Stimulated activated CD8-positive, alpha-beta memory T cell treated with anti-CD3 and anti-CD28 coated beads, Interleukin-7, amount 100 ng/mL, for 1 hour (primary cell): ENCODE results near the gene GLIS1.

Experiments used
- DNase-seq, 2 donors: peaks; one replicate each; pipeline ENCODE4 v3.0.0-alpha.2; 2020; ENCODE audit warnings: low read depth in 2 of 2

GLIS1 gene

DNA sequence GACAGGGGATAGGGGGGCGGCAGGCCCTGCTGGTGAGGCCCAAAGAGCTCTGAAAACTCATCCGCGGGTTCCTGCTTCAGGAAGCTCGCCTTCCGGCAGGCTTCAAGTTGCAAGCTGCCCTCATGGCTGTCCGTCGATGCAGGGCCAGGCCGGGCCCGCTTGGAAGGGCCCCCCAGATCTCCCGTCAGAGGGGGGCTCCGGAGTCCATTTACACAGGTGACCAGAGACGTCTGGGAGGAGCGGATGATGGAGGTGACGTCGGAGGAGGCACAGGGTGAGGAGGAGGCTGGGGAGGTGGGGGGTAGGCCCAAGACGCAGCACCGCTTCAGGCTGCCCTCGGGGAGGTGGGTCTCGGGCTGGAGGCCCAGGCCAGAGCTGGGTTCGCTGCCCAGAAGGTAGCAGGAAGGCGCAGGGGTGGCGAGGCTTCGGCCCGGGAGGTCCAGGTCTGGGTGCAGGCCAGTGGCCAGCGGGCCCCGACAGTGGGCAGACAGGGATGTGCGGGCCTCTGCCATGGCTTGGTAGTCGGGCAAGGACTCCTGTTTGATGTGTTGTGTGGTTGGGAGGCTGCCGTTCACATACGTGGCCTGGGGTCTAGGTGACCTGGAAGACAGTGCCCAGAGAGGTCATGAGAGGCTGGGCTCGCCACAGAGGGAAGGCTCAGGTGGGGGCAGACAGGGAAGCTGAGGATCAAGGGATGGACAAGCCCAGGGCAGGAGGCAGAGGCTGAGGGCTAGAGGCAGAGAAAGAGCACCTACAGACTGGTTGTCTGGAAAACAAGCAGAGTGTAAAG lies 144.4 kb downstream of the GLIS1 start:
- DNase-seq: no peak

DNA sequence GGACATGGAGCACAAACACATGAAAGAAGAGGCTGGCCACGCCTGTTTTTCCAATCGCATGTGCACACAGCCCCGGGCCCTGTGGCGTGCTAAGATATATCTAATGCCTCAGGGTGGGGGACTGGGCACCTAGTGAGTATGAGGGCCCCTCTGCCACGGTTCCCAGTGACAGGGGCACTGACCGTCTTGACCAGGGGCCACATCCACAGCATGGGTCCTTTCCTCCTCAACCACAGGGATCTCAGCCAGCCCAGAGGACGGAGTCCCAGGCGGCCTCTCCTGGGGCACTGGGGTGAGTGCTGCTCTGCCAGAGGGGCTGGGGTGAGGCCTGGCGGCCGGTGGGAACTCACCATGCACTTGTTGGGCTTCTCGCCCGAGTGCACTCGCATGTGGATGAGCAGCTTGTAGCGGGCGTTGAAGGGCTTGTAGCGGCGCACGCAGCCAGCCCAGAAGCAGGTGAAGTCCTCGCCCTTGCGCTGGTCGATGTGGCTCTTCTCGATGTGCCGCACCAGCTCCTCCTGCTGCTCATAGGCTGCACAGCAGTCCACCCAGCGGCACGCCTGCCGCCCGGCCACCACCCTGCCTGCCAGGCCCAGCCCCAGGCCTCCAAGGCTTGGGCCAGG lies 145.1 kb downstream of the GLIS1 start:
- no peak for DNase-seq

GRCh38 chr1:53592985-53593757 lies 145.8 kb downstream of the GLIS1 start:
- DNase-seq: no peak

DNA sequence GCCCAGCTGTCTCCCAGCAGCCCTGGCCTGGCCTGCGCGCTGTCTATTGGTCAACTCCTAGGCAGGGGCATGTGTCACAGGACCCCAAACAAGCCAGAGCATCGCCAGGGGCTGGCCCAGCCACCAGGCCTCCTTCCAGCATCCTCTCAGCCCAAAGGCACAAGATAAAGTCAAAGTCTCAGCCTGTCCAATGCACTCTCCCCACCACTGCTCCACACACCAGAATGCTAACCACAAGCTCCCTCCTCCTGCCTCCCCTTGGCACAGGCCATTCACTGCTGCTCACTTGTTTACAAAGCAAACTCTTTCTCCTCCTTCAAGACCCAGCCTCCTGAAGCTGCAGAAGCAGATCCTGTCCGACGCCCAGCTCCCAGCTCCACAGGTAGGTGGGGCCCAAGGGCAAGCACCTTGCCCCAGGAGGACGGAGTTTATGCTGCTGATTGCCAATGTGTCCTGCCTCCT lies 146.4 kb downstream of the GLIS1 start:
- no peak for DNase-seq

DNA sequence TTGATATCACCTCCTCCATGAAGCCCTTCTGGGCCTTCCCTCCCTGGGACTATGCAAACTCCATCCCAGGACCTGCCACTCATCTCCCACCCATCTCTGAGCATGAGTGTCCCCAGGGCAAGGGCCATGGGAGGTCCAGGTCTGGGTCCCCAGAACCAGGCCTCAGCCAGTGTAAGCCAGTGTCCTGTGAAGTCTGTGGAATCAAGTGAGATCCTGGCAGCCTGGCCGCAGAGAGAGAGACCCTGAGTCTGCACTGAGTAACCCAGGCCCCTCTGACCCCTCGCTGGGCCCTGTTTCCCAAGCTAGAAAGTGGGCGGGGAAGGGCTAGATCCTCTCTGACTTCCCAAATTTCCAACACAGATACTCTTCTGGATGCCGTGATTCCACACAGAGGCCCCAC lies 147.0 kb downstream of the GLIS1 start:
- DNase-seq: no peak

DNA sequence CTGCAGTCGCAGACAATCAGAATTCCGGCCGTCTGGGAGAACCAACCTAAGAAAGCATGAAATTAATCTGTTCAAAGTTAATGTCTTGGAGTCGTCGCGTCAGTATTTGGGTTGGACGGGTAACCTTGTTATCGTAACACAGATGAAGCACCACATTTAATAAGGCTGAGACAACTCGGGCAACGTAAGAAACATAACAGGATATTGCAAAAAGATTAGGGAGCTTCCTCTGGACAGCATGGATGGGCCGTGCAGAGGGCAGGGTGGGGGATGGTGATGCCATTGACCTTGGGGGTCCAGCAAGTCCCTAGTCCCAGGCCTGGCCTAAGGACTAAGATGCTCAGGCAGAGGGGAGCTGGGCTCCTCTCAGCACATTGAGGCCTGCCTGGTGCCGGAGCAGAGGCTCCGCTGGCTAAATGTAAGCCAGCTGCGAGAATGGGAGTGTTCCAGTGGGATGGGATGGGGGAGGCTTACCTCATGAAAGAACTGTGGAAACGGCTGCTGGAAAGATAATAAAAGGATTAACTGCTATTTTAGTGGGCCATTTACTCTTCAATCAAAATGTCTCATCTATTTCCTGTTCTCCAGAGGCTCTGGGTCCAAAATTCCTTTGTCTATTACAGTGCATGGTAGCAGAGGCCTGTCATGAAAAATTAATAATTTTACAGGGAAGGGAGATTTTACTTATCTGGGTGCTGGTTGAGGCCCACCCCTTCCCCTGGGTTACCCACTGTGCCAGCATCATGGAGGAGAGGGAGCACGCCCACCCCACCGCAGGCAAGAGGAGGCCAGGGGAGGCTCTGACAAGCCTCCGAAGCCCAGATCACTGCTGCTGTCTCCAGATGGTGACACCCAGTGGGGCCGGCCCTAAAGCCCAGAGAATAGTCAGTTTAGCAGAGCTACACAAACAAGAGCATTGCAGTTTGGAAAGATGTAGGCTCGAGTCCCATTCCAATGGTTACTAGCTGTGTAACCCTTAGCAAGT lies 148.1 kb downstream of the GLIS1 start:
- DNase-seq: no peak

GRCh38 chr1:53590104-53590503 lies 148.9 kb downstream of the GLIS1 start:
- DNase-seq: no peak

DNA sequence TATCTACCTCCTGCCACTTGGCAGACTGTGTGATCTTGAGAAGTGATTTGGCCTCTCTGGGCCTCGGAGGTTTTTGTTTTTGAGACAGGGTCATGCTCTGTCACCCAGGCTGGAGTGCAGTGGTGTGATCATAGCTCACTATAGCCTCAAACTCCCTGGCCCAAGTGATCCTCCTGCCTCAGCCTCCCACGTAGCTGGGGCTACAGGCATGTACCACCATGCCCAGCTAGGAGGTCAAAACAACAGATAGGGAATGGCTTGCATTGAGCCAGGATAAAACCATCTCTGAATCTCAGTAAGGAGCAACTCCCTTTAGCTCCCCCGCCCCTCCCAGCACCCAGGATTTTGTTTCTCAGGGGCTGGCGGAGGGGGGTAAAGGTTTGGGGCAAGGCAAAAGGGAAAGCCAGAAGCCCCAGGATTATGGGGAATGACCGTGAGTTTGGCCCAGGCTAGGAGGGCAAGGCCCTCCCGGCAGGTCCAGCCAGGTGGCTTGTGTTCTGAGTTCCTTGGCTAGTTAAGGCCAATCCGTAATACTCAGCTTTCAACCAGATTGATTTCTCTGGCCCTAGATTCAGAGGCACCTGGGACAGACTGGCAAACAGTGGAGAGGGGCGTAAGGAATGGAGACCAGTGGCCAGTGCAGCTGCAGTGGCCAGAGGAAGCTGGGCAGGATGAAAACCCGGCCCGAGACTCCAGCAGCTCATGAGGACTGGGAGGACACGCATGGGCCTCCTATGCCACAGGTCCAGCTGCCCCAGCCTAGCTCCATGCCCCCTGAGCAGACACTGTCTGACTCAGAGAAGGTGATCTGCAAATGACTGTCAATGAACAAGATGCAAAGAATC lies 149.7 kb downstream of the GLIS1 start:
- no peak for DNase-seq

GRCh38 chr1:53588053-53588779 lies 150.7 kb downstream of the GLIS1 start:
- no peak for DNase-seq

GRCh38 chr1:53587252-53587988 lies 151.5 kb downstream of the GLIS1 start:
- DNase-seq: no peak

DNA sequence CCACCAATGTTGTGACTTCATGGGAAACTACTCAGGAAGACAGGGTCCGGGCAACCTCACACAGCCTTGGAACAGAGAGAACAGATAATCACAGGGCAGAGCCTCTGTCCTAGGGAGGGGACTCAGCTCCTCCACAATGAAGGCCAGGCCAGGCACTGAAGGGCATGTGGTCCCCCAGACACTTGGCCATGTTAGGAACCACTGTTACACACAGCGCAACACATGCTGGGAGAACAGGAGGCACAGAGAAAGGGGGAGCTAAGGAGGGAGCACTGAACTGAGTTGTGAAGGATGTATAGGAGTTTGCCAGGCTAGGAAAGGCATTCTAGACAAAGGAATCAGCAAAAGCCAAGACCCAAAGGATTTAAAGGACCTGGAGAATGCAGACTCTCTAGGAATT lies 152.2 kb downstream of the GLIS1 start:
- no peak for DNase-seq

DNA sequence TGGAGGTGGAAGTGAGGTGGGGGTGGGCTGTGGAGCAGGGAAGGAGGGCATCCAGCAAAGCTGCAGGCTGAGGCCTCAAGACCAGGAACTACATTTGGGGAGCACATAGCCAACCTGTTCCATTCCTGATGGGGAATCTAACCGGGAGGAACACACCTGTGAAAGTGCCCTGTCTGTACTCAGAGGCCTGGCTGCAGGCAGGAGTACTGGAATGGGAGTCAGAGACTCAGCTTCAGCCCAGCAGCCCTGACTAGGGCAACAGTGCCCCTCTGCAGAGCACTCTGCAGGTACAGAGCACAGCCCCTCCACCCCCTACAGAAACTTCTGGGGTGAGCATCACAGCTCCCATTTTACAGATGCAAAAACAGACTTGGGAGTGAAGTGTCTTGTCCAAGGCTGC lies 153.4 kb downstream of the GLIS1 start:
- DNase-seq: no peak

DNA sequence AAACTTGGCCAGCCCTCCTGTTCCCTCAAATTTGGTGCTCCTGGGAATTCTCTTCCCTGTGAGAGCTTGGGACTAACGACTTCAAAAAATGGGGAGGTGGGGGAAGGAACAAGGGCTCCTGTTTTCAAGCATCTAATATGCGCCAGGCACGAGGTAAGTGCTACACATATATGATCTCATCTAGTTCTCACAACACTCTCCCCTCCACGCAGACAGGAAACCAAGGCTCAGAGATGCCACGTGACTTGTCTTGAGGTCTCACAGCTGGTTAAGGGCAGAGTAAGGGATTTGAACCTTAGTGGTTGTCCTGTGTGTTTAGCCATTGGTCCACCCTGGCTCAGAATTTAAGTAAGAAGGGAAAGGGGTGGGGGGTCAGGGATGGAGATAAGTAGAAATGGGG lies 153.8 kb downstream of the GLIS1 start:
- DNase-seq: peak in 1 of 2 donors; percentile 46

GRCh38 chr1:53584777-53585107 lies 154.2 kb downstream of the GLIS1 start:
- no peak for DNase-seq

- DNase-seq: no peak
Observed at GRCh38 chr1:53583868-53584776, 154.8 kb downstream of the GLIS1 start.

DNA sequence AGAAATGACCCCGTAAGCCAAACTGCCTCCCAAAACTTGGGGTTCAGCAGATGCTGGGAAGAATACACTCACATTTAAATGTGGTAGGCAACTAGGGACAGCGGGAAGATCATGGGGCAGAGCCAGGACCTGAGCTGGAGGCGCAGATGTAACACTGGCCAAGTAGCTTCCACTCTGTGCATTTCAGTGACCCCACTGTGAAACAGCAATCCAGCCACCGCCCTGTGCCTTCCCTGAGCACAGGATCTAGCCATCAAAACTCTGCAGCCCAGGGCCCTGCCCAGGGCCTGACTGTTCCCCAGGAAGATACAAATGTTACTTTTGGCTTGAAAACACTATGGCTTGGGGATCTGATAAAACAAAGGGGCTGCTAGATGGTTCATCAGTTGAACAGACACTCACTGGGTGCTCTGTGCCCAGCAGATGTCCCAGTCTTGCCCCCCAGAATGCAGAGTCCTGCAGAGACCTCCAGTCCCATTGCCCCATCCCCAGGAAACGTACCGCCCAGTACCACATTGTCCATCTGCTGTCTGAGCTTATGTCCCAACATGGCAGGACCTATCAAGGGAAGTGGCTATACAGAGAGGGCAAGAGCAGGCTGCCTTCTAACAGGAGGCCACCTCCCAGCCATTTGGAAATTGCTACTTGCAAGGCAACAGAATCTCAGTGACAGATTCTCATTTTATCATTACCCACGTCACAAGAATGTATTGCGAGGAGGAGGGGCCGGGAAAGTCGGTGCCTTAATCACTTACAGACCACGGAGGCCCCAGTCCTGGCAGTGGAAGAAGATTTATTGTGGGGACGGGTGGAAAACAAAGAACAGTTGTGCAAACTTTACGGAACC lies 155.7 kb downstream of the GLIS1 start:
- DNase-seq: no peak
